CD4-positive, alpha-beta T cell treated with Interleukin-2 at 100 ng/mL for 4 hours (primary cell): ENCODE measurements around the gene THOP1.
"Not testable (repeated sequence)": the region's sequence is repeated elsewhere in the genome, so short reads cannot be mapped to it uniquely, and the experiment has no call there.

Experiments used
- DNase-seq: peaks from one replicate; pipeline ENCODE4 v3.0.0-alpha.2; 2020; ENCODE audit warnings: low spot score

The THOP1 gene

DNA sequence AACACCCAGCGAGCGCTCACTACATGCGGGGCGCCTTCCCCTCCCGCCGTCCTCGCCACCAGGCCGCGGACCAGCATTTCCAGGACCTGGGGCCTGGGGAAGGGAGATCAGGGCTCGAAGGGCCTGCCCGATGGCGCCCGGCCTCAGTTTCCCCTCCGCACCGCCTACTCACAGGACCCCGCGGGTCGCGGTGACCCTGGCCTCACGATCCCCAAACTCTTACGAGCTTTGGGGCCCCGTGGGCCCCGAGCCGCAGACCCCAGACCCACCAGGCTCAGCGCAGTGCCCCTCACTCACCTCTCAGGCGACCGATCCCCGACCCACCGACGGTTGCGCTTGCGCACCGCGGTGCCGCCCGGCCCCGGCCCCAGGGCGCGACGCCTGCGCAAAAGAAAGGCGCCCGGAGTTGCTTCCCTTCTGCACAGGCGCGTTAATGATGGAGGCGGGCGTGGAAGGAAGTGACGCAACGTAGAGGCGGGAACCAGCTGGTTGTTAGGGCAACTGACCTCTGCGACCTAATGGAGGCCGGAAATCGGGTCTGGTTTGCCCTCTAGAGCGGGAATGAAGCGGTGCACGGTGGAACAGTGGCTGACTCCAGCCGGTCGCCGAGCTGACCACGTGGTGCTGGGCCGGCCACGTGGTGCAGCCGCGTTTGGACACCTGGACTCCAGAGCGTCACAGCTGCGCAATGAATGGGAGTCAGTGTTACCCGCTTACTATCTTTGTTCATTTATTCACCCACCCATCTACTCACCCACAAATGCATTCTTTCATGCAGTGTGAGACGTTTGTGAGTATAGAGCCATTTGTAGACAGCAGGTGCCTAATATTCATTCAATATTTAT lies 2.1 kb upstream of the THOP1 start, which contains the start of gene SGTA:
SGTA (minus strand) TSS at position 338 of the 845 bp plus-strand sequence. CDS start 14,205 bp downstream, outside the sequence.
- peak; percentile 97 for DNase-seq

DNA sequence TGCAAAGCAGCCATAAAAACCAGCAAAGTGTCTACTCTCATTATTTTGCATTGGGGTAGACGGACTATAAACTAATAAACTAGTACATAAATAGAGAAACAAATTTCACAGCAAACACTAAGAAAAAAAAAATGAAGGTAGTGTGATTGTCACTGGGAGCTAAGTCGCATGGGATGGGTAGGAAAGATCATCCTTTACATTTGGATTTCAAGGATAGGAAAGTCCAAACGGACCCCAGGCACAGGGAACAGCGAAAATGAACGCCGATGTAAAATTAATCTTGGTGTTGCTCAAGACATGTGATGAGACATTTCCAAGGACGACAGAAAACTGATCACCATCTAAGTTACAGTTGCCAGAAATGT lies 1.5 kb upstream of the THOP1 start:
- DNase-seq, result no peak

DNA sequence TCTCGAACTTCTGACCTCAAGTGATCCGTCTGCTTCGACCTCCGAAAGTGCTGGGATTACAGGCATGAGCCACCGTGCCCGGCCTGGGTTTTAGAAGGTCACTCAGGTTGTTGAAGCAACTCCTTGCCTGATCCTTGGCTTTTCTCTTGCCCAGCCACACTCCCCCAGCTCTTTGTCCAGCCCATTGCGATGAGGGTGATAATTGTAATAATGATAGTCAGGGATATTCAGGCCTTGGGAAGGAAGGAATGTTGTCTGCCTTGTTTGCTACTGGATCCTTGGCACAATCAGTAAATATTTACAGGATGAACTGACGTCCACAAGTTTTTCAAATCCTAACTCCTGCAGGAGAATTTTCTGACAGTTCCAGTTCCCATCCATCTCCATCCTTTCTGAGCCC lies 1.8 kb downstream of the THOP1 start:
- DNase-seq, result no peak

DNA sequence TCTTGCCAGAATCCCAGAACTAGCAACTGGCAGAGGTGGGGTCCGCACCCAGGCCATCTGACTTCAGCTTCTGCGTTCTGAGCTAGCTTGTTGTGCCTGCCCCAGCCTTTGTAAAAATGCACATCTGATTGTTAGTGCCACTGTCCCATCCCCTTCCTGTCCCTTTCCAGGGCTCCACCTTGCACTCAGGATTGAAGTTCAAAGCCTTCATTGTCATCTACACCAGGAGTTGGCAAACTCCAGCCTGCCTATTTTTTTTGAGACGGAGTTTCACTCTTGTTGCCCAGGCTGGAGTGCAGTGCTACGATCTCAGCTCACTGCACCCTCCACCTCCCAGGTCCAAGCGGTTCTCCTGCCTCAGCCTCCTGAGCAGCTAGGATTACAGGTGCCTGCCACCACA lies 2.9 kb downstream of the THOP1 start:
- no peak for DNase-seq

DNA sequence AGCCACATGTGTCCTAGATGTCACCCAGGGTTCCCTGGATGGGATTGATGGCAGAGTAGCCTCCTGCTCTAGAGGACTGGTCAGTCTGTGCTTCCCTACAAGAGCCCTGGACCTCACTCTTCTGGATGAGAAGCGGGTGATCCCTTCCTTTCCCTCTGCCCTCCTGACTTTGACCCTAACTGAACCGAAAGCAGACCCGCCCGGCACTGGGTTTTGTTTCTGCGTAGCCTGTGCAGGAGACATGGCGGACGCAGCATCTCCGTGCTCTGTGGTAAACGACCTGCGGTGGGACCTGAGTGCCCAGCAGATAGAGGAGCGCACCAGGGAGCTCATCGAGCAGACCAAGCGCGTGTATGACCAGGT lies 4.9 kb downstream of the THOP1 start:
- no peak for DNase-seq

DNA sequence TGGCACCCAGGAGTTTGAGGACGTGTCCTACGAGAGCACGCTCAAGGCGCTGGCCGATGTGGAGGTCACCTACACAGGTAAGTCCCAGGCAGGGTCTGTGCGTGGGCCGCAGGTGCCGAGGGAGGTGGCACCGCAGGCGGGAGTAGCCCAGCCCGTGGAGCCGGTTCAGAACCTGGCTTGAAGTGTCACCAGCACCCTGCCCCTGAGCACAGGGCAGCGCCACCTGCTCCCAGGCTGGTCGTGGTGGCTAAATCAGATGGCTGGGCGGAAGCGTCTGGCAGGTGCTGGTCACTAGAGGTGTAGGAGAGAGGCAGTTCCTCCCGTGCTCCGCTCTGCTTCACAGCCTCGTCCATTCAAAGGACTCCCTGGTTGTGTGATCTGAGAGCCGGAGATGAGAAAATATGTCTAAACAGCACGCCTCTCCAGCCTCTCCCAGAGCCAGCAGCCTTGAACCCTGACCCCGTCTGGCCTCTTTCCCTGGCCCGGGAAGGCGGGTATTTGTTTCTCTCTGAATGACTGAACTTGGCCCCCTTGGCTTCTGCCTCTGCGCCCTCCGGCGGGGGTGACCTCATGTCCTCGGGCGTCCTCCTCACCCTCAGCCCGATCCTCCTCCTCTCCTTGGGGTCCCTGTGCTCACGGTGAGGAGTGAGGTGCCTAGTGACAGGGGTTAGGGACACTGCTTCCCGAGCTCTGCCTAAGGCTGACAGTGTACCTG lies 5.4 kb downstream of the THOP1 start:
- DNase-seq, result no peak

DNA sequence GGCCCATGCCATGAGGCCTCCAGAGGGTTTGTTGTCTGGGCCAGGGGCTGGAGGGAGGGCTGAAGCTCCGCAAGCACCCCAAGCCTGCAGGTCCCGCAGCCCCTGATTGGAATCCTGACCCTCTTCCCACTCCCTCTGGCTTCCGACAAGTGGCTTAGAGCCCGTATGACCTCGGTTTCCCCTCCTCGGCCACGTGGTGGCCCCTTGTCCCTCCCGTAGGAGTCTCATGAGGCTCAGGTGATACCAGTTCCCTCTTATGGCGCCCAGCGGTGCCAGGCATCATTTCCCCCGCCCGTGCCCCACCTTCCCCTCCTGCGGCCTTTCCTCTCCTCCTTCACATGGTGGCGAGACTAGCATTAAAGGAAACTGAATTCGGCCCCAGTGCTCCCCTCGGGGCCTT lies 6.1 kb downstream of the THOP1 start:
- no peak for DNase-seq

DNA sequence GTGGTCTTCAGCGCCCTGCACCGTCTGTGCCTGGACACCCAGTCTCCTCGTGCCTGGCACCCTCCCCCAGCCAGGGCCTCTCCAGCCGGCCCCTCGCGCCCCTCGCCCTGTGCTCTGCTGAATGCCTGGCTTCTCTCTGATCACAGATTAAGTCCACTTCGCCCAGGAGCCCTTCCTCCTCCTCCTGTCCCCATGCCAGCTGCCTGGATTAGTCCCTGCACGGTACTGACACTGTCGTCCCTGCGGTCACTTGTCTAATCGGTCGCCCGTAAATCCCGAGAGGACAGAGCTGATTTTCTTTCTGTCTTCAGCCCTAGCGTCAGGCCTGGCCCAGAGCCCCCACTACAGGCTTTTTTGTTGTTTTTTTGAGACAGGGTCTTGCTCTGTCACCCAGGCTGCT lies 6.6 kb downstream of the THOP1 start:
- no peak for DNase-seq

DNA sequence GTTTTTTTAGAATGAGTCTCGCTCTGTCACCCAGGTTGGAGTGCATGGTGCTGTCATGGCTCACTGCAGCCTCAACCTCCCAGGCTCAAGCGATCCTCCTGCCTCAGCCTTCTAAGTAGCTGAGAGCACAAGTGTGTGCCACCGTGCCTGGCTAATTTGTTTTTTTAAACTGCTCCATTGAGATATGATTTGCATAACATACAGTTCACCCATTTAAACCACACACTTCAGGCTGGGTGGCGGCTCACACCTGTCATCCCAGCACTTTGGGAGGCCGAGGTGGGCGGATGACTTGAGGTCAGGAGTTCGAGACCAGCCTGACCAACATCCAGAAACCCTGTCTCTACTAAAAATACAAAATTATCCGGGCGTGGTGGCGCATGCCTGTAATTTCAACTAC lies 7.4 kb downstream of the THOP1 start:
- DNase-seq, result not testable (repeated sequence)

DNA sequence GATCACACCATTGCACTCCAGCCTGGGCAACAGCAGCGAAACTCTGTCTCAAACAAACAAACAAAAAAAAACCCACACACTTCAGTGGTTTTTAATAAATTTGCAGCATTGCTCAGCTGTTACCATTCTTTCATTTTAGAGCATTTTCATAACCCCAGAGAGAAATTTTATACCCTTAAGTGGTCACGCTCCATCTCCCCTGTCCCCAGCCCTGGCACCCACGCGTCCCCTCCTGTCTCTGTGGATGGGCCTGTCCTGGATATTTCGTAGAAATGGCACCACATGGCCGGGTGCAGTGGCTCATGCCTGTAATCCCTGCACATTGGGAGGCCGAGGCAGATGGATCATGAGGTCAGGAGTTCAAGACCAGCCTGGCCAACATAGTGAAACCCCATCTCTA lies 7.8 kb downstream of the THOP1 start:
- DNase-seq, result no peak

DNA sequence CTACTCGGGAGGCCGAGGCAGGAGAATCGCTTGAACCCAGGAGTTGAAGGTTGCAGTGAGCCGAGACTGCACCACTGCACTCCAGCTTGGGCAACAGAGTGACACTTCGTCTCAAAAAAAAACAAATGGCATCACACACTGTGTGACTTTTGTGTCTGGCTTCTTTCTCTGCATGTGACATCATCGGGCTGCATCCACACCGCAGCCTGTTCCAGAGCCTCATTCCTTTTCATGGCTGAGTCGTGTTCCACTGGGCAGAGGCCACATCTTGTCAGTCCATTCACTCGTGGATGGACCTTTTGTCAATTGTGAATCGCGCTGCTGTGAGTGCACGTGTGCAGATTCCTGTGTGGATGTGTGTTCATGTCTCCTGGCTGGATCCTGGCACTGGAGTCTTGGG lies 8.3 kb downstream of the THOP1 start:
- DNase-seq, result no peak

DNA sequence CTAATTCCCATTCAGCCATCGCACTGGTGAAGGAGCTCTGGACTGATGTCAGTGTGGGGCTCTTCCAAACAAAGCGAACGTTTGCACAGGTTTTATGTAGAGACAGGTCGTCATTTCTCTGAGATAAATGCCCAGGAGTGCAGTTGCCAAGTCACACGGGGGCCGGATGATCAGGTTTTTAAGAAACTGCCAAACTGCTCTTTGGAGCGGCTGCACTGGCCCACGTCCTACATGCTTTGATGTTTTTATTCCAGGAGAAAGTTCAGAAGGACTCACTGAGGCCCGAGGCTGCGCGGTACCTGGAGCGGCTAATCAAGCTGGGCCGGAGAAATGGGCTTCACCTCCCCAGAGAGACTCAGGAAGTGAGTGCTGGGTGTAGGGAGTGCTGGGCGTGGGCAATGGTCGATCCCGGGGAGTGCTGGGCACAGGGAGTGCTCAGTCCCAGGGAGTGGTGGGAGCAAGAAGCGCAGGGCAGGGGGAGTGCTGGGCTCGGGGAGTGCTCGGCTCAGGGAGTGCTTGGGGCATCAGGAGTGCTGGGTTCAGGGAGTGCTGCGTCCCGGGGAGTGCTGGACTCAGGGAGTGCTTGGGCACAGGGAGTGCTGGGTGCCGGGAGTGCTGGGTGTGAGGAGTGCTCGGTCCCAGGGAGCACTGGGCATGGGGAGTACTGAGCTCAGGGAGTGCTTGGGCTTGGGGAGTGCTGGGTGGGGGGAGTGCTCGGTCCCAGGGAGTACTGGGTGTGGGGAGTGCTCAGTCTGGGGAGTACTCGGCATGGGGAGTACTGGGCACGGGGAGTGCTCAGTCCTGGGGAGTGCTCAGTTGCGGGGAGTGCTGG lies 10.7 kb downstream of the THOP1 start:
- no peak for DNase-seq

DNA sequence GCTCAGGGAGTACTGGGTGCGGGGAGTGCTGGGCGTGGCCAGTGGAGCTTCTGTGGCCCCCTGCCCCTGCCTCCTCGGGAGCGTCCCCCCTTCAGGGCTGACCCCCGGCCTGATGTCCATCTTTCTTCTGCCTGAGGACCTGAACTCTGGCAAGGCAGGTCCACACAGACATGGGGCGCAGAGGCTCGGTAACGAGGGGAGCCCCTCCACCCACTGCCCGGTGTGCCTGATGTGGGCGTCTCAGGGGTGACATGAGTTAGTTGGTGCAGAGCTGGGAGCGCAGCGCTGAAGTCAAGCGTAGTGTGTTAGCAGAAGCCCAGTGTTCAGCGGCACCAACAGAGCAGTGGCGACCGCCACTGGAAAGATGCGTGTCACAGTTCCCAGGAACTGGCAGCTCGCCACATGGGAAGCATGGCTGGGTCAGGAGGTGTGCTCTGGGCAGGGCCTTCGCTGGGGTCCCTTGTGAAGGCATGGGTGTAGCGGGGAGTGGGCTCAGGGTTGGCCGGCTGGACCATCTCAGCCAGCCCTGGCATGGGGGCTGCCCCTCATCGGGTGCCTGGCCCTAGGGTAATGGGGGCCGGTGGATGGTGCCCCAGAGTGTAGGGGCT lies 11.5 kb downstream of the THOP1 start:
- no peak for DNase-seq

DNA sequence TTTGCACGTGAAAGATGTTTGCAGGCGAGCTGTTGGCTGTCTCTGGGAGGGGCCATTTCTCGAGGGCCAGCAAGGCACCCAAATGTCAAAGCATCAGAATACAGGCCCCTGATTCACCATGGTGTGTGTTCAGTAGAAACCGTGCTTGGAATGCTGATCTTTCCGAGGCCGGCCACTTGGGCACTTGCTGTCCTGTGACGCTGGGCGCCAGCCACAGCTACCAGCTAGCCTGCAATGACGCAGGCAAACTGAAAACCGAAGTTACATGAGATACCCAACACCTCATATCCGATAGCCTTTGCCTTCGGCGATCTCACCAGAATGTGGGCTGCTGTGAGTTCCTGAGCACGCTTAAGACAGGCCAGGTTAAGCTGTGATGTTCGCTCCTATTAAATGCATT lies 12.0 kb downstream of the THOP1 start:
- no peak for DNase-seq

DNA sequence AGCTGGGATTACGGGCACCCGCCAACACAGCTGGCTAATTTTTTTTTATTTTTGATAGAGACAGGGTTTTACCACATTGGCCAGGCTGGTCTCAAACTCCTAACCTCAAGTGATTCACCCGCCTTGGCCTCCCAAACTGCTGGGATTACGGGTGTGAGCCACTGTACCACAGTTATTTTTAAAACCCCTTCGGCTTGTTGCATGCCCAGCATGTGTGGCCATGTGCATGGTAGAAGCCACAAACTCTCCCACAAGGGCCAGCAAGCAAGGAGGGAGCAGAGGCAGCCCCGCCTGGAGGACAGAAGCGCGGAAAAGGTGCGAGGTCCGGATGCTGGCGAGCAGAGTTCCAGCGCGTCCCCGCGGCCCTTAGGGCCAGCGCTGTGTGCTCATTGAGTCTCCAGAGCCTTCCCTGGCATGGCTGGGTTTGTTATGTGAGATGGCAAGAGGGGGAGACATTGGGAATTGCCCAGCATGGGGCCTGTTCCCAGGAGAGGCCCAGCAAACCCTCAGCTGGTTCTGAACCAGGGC lies 12.9 kb downstream of the THOP1 start:
- no peak for DNase-seq

DNA sequence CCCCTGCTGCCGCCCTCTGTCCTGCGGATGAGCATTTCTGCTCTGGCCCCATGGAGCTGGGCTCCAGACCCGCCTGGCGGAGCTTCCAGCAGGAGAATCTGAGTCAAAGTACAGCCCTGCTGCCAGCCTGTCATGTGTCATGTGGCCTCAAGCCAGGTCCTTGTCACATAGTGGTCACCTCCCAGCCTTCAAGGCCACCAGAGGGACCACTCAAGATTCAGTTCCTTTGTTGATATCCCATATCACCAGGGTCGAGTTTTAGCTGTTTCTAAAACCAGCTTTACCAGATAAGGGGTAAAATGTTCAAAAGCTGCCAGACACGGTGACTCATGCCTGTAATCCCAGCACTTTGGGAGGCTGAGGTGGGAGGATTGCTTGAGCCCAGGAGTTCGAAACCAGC lies 13.4 kb downstream of the THOP1 start:
- no peak for DNase-seq

DNA sequence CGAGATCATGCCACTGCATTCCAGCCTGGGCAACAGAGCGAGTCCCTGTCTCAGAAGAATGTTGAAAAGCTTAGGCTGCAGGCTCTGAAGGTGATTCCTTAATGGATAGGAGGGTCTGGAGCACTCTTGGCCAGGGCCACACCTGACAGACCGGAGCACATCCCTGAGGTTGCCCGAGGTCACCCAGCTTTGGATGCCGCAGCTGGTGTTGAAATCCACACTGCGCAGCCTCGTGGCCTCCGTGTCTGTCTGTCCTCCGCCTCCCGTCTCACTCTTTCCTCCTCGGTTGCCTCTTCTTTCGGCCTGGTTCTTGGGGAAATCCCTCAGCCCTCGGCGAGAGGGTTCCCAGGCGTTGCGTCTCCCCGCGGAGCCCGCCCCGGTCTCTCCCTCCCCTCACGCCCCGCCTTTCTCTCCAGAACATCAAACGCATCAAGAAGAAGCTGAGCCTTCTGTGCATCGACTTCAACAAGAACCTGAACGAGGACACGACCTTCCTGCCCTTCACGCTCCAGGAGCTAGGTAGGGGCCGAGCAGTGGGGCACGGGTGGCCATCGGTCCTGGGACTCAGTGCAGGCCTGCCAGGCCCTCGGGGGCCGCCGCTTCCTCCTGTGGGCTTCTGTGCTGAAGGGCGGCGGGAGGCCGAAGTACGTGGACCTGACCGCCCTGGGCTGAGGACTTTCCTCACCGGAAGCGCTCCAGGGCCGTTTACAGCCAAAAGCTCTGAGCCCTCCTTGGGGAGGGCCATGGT lies 14.1 kb downstream of the THOP1 start:
- DNase-seq, result no peak

DNA sequence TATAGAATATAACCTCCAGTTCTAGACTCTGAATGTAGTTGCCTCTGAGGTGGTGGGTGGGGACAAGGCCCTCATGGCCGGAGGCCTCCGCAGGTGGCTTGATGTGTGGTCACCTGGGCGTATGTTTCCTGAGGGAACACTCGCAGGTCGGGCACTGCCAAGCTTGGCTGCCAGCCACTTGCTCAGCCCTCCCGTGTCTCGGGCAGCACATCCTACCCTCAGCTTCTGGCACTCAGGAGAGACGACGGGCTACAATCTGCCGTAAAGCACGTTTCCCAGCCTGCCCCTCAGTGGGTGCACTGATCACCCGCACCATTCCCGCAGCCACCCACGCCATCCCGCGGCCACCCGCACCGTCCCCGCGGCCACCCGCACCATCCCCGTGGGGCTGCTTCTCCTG lies 15.2 kb downstream of the THOP1 start:
- no peak for DNase-seq

DNA sequence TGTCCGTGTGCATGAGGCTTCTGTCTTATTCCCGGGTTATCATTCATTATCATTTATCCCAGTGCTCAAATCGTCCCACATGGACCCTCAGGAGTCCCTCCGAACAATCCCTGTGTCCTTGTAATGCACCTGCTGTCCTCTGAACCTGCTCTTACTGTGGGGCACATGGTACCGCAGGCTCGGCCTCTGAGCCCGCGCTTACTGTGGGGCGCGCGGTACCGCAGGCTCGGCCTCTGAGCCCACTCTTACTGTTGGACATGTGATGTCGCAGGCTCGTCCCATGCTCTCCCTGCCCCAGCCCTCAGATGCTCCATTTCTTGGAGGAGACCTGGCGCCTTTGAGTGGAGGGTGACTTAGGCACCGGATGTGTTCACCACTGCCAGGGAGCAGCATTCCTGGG lies 17.5 kb downstream of the THOP1 start:
- no peak for DNase-seq

DNA sequence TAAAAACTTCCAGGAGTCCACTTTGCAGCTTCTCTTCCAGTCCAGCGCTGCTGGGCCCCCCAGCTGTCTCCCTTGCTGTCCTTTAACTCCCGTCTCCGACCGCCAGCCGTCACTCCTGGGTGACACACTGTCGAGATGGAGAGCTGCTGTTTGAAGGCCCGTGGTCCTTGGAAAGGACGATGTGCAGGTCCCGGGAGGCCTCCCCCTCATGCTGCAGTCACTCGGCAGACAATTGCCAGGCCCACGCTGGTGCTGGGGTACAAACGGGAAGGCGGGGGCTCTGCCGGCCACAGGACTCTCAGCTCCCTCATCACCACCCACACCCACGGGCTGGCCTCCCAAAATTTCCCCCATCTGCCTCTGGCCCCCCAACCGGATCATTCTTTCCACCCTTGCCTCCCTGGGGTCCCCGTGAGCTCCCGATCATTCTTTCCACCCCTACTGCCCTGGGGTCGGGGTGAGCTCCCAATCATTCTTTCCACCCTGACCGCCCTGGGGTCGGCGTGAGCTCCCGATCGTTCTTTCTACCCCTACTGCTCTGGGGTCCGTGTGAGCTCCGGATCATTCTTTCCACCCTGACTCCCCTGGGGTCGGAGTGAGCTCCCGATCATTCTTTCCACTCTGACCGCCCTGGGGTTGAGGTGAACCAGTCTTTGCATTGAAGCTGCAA lies 18.3 kb downstream of the THOP1 start:
- no peak for DNase-seq
